ENCODE data around the gene SPATA7. TPM values are rescaled to one million over a fixed set of nuclear protein-coding genes. Genes with fewer than 3 reads are reported as not detected.

The SPATA7 gene
- total RNA-seq, 1 donor from 2014 or later, result 6.5 TPM

DNA sequence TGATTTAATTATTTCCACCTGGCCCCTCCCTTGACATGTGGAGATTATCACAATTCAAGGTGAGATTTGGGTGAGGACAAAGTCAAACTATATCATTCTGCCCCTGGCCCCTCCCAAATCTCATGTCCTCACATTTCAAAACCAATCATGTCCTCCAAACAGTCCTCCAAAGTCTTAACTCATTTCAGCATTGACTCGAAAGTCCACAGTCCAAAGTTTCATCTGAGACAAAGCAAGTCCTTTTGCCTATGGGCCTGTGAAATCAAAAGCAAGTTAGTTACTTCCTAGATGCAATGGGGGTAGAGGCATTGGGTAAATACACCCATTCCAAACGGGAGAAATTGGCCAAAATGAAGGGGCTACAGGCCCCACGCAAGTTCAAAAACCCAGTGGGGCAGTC is 31.1 kb upstream of the SPATA7 start:
- no peaks in the 10 kb centered on the region for H3K4me1 Mint-ChIP-seq (ENCODE audit: low read depth, unreplicated experiment)
- H3K9me3 Mint-ChIP-seq (ENCODE audit: unreplicated experiment), result no peaks in the 10 kb centered on the region
- no peaks in the 10 kb centered on the region for H3K9me3 ChIP-seq (ENCODE audit: insufficient read depth, low read depth, low read length)
- DNase-seq (ENCODE audit: low read depth) (no peak), FAIRE-seq (no peak)
- H3K27ac ChIP-seq (ENCODE audit: low read depth, low read length), result no peak overlapping the region
- H3K9ac ChIP-seq (ENCODE audit: low read length), result no peak overlapping the region
- H3K27me3 ChIP-seq (ENCODE audit: insufficient read depth, low read length), result no peaks in the 10 kb centered on the region
- H3K36me3 ChIP-seq (ENCODE audit: insufficient read depth, low read length), result no peaks in the 10 kb centered on the region
- no peaks in the 10 kb centered on the region for H3K79me2 ChIP-seq (ENCODE audit: insufficient read depth, low read length)
- H3K4me2 ChIP-seq (ENCODE audit: low read length), result no peak overlapping the region
- H3K27ac Mint-ChIP-seq (ENCODE audit: unreplicated experiment), result no peak overlapping the region
- no peak overlapping the region for H3K4me3 Mint-ChIP-seq (ENCODE audit: unreplicated experiment)
- H3K36me3 Mint-ChIP-seq (ENCODE audit: low read depth, unreplicated experiment), result no peaks in the 10 kb centered on the region
- H3K4me1 ChIP-seq (ENCODE audit: insufficient read depth, low read length), result no peaks in the 10 kb centered on the region
- no peaks in the 10 kb centered on the region for H4K20me1 ChIP-seq (ENCODE audit: insufficient read depth, low read length)
- TF ChIP-seq, protein P1, sequence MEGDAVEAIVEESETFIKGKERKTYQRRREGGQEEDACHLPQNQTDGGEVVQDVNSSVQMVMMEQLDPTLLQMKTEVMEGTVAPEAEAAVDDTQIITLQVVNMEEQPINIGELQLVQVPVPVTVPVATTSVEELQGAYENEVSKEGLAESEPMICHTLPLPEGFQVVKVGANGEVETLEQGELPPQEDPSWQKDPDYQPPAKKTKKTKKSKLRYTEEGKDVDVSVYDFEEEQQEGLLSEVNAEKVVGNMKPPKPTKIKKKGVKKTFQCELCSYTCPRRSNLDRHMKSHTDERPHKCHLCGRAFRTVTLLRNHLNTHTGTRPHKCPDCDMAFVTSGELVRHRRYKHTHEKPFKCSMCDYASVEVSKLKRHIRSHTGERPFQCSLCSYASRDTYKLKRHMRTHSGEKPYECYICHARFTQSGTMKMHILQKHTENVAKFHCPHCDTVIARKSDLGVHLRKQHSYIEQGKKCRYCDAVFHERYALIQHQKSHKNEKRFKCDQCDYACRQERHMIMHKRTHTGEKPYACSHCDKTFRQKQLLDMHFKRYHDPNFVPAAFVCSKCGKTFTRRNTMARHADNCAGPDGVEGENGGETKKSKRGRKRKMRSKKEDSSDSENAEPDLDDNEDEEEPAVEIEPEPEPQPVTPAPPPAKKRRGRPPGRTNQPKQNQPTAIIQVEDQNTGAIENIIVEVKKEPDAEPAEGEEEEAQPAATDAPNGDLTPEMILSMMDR (IDR thresholded peaks at IDR 0.05; ENCODE audit: insufficient read depth, low read depth, low read length), result no peak
- TF ChIP-seq EZH2 (IDR thresholded peaks at IDR 0.05; ENCODE audit: insufficient read depth, low read length), result no peak
- H3K4me3 ChIP-seq (ENCODE audit: insufficient read depth, low read depth, low read length), result no peak overlapping the region
- H2AFZ ChIP-seq (ENCODE audit: low read depth, low read length), result no peak overlapping the region
- H3K27me3 Mint-ChIP-seq (ENCODE audit: low read depth, unreplicated experiment), result no peaks in the 10 kb centered on the region

DNA sequence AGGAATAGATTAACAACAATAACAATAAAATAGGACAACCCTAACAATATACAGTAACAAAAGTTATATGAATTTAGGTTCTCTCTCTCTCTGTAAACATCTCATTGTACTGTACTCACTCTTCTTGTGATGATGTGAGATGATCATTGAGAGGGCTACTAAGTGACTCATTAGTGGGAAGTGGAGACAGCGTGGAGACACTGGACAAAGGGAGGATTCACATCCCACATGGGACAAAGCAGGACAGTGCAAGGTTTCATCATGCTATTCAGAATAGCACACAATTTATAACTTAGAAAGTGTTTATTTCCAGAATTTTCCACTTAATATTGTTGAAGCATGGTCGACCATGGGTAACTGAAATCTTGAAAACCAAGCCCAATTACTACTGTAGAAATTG is 26.0 kb upstream of the SPATA7 start:
- no peaks in the 10 kb centered on the region for H3K27me3 Mint-ChIP-seq (ENCODE audit: low read depth, unreplicated experiment)
- DNase-seq (ENCODE audit: low read depth) (no peak), FAIRE-seq (no peak)
- H3K4me1 Mint-ChIP-seq (ENCODE audit: low read depth, unreplicated experiment), result no peaks in the 10 kb centered on the region
- H3K4me3 Mint-ChIP-seq (ENCODE audit: unreplicated experiment), result no peak overlapping the region
- H3K36me3 ChIP-seq (ENCODE audit: insufficient read depth, low read length), result no peaks in the 10 kb centered on the region
- H3K9me3 ChIP-seq (ENCODE audit: insufficient read depth, low read depth, low read length), result no peaks in the 10 kb centered on the region
- H3K27me3 ChIP-seq (ENCODE audit: insufficient read depth, low read length), result no peaks in the 10 kb centered on the region
- H3K4me1 ChIP-seq (ENCODE audit: insufficient read depth, low read length), result no peaks in the 10 kb centered on the region
- H3K36me3 Mint-ChIP-seq (ENCODE audit: low read depth, unreplicated experiment), result no peaks in the 10 kb centered on the region
- no peak overlapping the region for H2AFZ ChIP-seq (ENCODE audit: low read depth, low read length)
- H3K27ac ChIP-seq (ENCODE audit: low read depth, low read length), result no peak overlapping the region
- H3K9me3 Mint-ChIP-seq (ENCODE audit: unreplicated experiment), result no peaks in the 10 kb centered on the region
- no peak for TF ChIP-seq EZH2 (IDR thresholded peaks at IDR 0.05; ENCODE audit: insufficient read depth, low read length)
- TF ChIP-seq, protein P1 (IDR thresholded peaks at IDR 0.05; ENCODE audit: insufficient read depth, low read depth, low read length), result no peak
- H3K79me2 ChIP-seq (ENCODE audit: insufficient read depth, low read length), result no peaks in the 10 kb centered on the region
- H3K9ac ChIP-seq (ENCODE audit: low read length), result no peak overlapping the region
- H4K20me1 ChIP-seq (ENCODE audit: insufficient read depth, low read length), result no peaks in the 10 kb centered on the region
- H3K27ac Mint-ChIP-seq (ENCODE audit: unreplicated experiment), result no peak overlapping the region
- H3K4me2 ChIP-seq (ENCODE audit: low read length), result no peak overlapping the region
- H3K4me3 ChIP-seq (ENCODE audit: insufficient read depth, low read depth, low read length), result no peak overlapping the region

DNA sequence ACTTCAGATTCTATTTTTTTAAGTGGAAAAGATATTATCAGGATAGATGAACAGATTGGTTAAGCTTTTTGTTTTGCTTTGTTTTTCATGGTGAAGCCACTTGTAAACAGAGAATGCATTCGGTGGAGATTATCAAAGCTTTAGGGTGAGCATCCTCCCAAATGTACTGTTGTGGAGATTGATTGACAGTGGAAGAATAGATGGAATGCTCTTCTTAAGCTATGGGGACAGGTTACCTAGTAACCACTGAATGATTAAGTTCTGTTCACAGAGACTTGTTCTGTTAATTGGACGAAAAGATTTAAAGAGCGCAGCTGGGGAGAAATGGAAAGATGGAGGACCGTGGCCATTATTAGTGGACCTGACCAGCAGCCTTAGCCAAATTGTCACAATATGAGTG is 21.8 kb upstream of the SPATA7 start:
- Mint-ChIP-seq H3K36me3 (ENCODE audit: low read depth, unreplicated experiment) (no peaks in the 10 kb centered on the region), H3K27ac (ENCODE audit: unreplicated experiment) (no peak overlapping the region), H3K4me1 (ENCODE audit: low read depth, unreplicated experiment) (no peaks in the 10 kb centered on the region), H3K9me3 (ENCODE audit: unreplicated experiment) (no peaks in the 10 kb centered on the region), H3K4me3 (ENCODE audit: unreplicated experiment) (no peak overlapping the region), H3K27me3 (ENCODE audit: low read depth, unreplicated experiment) (no peaks in the 10 kb centered on the region)
- Histone ChIP-seq H2AFZ (ENCODE audit: low read depth, low read length) (no peak overlapping the region), H3K36me3 (ENCODE audit: insufficient read depth, low read length) (no peaks in the 10 kb centered on the region), H4K20me1 (ENCODE audit: insufficient read depth, low read length) (no peaks in the 10 kb centered on the region), H3K9ac (ENCODE audit: low read length) (no peak overlapping the region), H3K79me2 (ENCODE audit: insufficient read depth, low read length) (no peaks in the 10 kb centered on the region), H3K9me3 (ENCODE audit: insufficient read depth, low read depth, low read length) (no peaks in the 10 kb centered on the region), H3K4me3 (ENCODE audit: insufficient read depth, low read depth, low read length) (no peak overlapping the region), H3K4me2 (ENCODE audit: low read length) (no peak overlapping the region), H3K4me1 (ENCODE audit: insufficient read depth, low read length) (no peaks in the 10 kb centered on the region), H3K27ac (ENCODE audit: low read depth, low read length) (no peak overlapping the region), H3K27me3 (ENCODE audit: insufficient read depth, low read length) (no peaks in the 10 kb centered on the region)
- DNase-seq (ENCODE audit: low read depth) (no peak), FAIRE-seq (no peak)
- no peak for TF ChIP-seq EZH2 (IDR thresholded peaks at IDR 0.05; ENCODE audit: insufficient read depth, low read length)
- TF ChIP-seq, protein P1 (IDR thresholded peaks at IDR 0.05; ENCODE audit: insufficient read depth, low read depth, low read length), result no peak

Measured in astrocyte (in vitro differentiated cells and primary cell).